ENCODE measurements around the gene FAAP100. TPM values are rescaled to one million over a fixed set of nuclear protein-coding genes. Genes with fewer than 3 reads are reported as not detected.

Gene FAAP100
- polyA plus RNA-seq, 1 of the 3 experiments (the other 2 are of a cell fraction), result 18.9 TPM

DNA sequence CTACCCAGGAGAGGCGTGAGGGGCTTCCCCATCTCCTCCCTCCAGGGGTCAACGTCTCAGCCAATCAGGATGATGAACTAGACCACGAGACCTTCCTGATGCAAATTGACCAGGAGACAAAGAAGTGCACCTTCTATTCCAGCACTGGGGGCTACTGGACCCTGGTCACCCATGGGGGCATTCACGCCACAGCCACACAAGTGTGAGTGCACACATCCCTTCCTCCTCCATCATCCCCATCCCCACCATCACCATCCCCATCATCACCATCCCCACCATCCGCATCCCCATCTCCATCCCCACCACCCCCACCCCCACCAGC is 17.2 kb downstream of the FAAP100 start:
- Histone ChIP-seq H4K20me1 (ENCODE audit: insufficient read depth) (peaks cover 9% of the 10 kb centered on the region; the same call in 1 of the 2 replicates), H2AFZ (ENCODE audit: low read depth) (no peak overlapping the region), H3K9me2 (no peaks in the 10 kb centered on the region), H3K9ac (no peak overlapping the region), H3K4me2 (no peak overlapping the region), H3K9me3 (no peaks in the 10 kb centered on the region), H3K27me3 (ENCODE audit: insufficient read depth) (no peaks in the 10 kb centered on the region), H3K4me1 (ENCODE audit: control insufficient read depth in 1 of 2, insufficient read depth in 2 of 2, low read depth in 1 of 2, low read length in 1 of 2) (peaks cover 0 to 35% of the 10 kb centered on the region in 2 experiments; a peak in 1 of 4 replicates), H3K4me3 (ENCODE audit: low read depth in 2 of 2, low read length in 1 of 2) (no peak overlapping the region), H3K79me2 (ENCODE audit: insufficient read depth) (no peaks in the 10 kb centered on the region), H3K36me3 (replicated peaks in 1 of 2; ENCODE audit: control insufficient read depth in 1 of 2, insufficient read depth in 2 of 2, low read length in 1 of 2) (peaks cover 0 to 8% of the 10 kb centered on the region in 2 experiments), H3F3A (replicated peaks; ENCODE audit: insufficient read depth) (peaks cover 12% of the 10 kb centered on the region), H3K27ac (ENCODE audit: low read depth in 2 of 2, low read length in 1 of 2) (no peak overlapping the region)
- no peak for DNase-seq
- no peak for TF ChIP-seq RCOR1 (IDR thresholded peaks at IDR 0.05; ENCODE audit: low read length)
- TF ChIP-seq, protein P1, sequence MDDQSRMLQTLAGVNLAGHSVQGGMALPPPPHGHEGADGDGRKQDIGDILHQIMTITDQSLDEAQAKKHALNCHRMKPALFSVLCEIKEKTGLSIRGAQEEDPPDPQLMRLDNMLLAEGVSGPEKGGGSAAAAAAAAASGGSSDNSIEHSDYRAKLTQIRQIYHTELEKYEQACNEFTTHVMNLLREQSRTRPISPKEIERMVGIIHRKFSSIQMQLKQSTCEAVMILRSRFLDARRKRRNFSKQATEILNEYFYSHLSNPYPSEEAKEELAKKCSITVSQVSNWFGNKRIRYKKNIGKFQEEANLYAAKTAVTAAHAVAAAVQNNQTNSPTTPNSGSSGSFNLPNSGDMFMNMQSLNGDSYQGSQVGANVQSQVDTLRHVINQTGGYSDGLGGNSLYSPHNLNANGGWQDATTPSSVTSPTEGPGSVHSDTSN (IDR thresholded peaks at IDR 0.05), result peak; percentile 14; the same call in 1 of the 2 replicates
- CTCF ChIA-PET, result interaction anchor here (1.4 to 2.7 kb wide), 2 partner anchors 66 to 282 kb away, joined by 3 to 7 read pairs; no protein-coding TSS in a partner anchor
- POLR2A ChIA-PET, result no interaction called here
- WGBS (ENCODE audit: low lambda C conversion rate), result 70% methylated on average over 5 of the region's 5 CpGs

DNA sequence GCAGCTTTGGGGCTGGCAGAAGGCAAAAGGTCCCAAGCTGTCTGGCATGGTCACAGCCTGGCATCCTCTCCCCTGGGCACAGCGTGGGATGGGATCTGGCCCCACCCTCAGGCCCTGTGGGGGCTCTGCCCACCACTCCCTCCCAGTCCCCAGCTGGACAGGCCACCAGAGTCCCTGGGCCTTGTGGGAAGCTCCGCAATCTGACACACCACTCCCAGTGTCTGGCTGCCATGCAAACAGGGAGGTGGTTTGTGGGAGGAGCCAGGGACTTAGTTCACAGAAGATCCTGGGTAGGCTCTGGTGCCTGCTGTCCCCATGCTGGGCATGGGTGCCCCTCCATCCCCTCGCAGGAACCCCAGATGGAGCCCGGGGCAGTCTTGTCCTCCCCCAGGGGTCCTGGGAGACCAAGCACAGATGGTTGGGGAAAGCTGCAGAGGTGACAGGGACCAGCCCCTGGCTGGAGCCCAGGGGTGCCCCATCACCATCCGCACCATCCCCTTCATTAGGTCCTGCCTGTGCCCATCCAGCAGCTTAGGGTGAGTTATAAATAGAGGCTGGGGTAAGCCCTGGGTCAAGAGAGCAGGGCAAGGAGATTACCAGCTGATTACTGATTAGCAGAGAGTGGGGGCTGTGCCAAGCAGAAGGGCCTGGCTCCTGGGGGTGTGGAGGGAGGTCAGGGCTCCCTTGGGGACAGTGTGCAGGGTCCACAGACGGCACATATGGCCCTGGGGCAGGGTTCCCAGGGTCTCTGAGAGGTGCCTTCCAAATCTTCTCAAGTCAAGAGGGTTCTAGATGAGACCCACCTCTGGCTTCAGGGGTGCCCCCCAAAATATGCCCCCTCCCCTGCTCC is 17.8 kb downstream of the FAAP100 start:
- Histone ChIP-seq H3K27me3 (ENCODE audit: insufficient read depth) (no peaks in the 10 kb centered on the region), H3K9me2 (no peaks in the 10 kb centered on the region), H3K9me3 (no peaks in the 10 kb centered on the region), H3F3A (replicated peaks; ENCODE audit: insufficient read depth) (peaks cover 12% of the 10 kb centered on the region), H3K27ac (ENCODE audit: low read depth in 2 of 2, low read length in 1 of 2) (no peak overlapping the region), H3K4me1 (ENCODE audit: control insufficient read depth in 1 of 2, insufficient read depth in 2 of 2, low read depth in 1 of 2, low read length in 1 of 2) (peaks cover 0 to 35% of the 10 kb centered on the region in 2 experiments; a peak in 1 of 4 replicates), H3K36me3 (replicated peaks in 1 of 2; ENCODE audit: control insufficient read depth in 1 of 2, insufficient read depth in 2 of 2, low read length in 1 of 2) (peaks cover 0 to 4% of the 10 kb centered on the region in 2 experiments), H3K4me3 (ENCODE audit: low read depth in 2 of 2, low read length in 1 of 2) (no peak overlapping the region), H3K4me2 (no peak overlapping the region), H3K9ac (no peak overlapping the region), H4K20me1 (ENCODE audit: insufficient read depth) (peaks cover 9% of the 10 kb centered on the region; the same call in 1 of the 2 replicates), H2AFZ (ENCODE audit: low read depth) (no peak overlapping the region), H3K79me2 (ENCODE audit: insufficient read depth) (no peaks in the 10 kb centered on the region)
- CTCF ChIA-PET, result interaction anchor here (0.5 to 2.7 kb wide), 6 partner anchors 23 to 281 kb away, joined by 3 to 7 read pairs (median 4); no protein-coding TSS in a partner anchor
- TF ChIP-seq, protein P2, sequence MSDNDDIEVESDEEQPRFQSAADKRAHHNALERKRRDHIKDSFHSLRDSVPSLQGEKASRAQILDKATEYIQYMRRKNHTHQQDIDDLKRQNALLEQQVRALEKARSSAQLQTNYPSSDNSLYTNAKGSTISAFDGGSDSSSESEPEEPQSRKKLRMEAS (IDR thresholded peaks at IDR 0.05; ENCODE audit: low read depth), result no peak
- TF ChIP-seq TAF1 (IDR thresholded peaks at IDR 0.05; ENCODE audit: borderline replicate concordance, low read depth, low read length) (no peak), ELF1 (IDR thresholded peaks at IDR 0.05) (peak; percentile 29; the same call in 1 of the 2 replicates), MXI1 (IDR thresholded peaks at IDR 0.05; ENCODE audit: low read depth, low read length) (0 out of 2 replicates have a peak, but pooled peaks have one; percentile 27)
- TF ChIP-seq, protein P1 (IDR thresholded peaks at IDR 0.05), result peak; percentile 33
- TF ChIP-seq, protein P3, sequence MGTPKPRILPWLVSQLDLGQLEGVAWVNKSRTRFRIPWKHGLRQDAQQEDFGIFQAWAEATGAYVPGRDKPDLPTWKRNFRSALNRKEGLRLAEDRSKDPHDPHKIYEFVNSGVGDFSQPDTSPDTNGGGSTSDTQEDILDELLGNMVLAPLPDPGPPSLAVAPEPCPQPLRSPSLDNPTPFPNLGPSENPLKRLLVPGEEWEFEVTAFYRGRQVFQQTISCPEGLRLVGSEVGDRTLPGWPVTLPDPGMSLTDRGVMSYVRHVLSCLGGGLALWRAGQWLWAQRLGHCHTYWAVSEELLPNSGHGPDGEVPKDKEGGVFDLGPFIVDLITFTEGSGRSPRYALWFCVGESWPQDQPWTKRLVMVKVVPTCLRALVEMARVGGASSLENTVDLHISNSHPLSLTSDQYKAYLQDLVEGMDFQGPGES (IDR thresholded peaks at IDR 0.05; ENCODE audit: low read depth, low read length), result no peak
- TF ChIP-seq, protein P4, sequence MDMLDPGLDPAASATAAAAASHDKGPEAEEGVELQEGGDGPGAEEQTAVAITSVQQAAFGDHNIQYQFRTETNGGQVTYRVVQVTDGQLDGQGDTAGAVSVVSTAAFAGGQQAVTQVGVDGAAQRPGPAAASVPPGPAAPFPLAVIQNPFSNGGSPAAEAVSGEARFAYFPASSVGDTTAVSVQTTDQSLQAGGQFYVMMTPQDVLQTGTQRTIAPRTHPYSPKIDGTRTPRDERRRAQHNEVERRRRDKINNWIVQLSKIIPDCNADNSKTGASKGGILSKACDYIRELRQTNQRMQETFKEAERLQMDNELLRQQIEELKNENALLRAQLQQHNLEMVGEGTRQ (IDR thresholded peaks at IDR 0.05; ENCODE audit: borderline replicate concordance, low read depth, low read length), result no peak
- peak; percentile 80 for DNase-seq
- WGBS (ENCODE audit: low lambda C conversion rate), result 41% methylated on average over 5 of the region's 6 CpGs
- POLR2A ChIA-PET, result interaction anchor here (0.7 to 1.0 kb wide), 3 partner anchors 16 to 34 kb away, joined by 3 to 5 read pairs (median 4); no protein-coding TSS in a partner anchor
